Hematopoietic multipotent progenitor cell (in vitro differentiated cells): ENCODE data around the gene NUDT3. TPM values are rescaled to one million over a fixed set of nuclear protein-coding genes. Genes with fewer than 3 reads are reported as not detected.

ENCODE experiments used
- DNase-seq, 3 donors: peaks; one replicate each; pipeline ENCODE4 v3.0.0-alpha.2; 2011 to 2015; ENCODE audit warnings: low read depth in 2 of 3, low spot score in 2 of 3
- total RNA-seq: library from RNA; depleted of rRNA; stranded (reverse); fragments of >200 nt; gene quantifications from one replicate; pipeline ENCODE4 v1.2.3, GENCODE V29; 2012

The NUDT3 gene
- total RNA-seq, 1 donor = 28.3 TPM

DNA sequence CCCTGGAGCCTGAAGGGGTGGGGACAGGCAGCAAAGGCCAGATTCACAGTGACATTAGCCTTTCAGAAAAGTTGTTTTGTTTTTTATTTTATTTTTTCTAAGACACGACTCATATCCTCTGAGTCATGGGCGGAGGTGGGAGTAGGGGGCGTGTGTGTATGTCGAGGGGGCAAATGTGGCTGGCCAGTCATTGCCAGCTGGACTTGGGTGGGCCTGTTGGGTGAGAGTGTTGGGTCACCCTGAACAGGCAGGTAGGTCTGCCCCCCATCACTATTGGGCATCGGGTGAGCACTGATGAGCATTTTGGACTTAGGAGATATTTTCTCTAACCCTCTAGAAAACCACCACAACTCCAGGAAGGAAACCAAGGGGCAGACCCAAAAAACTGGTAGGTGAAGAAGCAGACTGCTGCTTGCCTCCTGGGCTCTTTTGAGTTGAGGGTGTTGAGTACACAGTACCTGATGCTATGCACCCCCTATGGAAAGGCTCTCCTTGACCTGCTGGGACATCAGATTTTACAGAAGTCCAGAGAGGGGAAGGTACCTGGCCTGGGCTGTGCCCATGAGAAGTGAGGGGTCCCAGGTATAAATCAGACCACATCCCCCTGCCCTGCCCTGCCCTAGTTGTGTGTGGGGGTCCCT is 149.2 kb downstream of the NUDT3 start:
- peak in 1 of 3 donors; percentile 56 for DNase-seq

DNA sequence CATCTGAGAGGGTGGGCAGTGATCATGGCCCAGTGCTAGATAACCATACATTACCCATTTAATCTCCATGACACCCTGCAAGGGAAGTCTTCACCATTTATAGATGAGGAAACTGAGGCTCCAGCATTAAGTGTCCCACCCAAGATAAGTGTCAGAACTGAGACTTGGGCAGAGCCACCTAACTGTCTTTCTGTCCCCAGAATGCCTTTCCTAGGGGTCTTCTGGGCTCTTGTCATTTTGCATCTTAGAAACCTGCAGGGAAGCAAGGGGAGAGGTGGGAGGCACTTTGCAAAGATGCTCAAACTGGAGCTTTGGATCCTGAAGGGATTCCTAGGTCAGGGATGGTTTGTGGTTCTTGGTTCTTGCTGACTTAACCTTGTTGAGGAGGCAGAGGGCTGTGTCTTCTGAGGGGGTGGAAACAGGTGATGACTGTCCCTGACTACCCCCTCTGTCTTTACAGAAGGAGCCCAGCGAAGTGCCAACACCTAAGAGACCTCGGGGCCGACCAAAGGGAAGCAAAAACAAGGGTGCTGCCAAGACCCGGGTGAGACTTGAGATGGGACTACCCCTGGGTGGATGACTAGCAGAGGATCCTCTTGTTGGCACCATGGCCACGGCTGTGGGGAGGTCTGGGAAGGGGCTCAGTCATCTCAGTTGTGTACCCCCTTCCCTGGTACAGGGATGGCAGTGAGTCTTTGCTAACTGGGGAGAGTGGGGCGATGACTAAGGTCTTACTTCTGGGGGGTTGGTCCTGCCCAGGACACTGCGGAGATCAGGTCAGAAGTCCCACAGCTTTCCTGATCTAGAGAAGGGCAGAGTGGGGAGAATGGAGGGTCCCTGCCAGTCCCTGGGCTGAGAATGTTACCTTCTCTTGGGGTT is 150.0 kb downstream of the NUDT3 start:
- no peak for DNase-seq

DNA sequence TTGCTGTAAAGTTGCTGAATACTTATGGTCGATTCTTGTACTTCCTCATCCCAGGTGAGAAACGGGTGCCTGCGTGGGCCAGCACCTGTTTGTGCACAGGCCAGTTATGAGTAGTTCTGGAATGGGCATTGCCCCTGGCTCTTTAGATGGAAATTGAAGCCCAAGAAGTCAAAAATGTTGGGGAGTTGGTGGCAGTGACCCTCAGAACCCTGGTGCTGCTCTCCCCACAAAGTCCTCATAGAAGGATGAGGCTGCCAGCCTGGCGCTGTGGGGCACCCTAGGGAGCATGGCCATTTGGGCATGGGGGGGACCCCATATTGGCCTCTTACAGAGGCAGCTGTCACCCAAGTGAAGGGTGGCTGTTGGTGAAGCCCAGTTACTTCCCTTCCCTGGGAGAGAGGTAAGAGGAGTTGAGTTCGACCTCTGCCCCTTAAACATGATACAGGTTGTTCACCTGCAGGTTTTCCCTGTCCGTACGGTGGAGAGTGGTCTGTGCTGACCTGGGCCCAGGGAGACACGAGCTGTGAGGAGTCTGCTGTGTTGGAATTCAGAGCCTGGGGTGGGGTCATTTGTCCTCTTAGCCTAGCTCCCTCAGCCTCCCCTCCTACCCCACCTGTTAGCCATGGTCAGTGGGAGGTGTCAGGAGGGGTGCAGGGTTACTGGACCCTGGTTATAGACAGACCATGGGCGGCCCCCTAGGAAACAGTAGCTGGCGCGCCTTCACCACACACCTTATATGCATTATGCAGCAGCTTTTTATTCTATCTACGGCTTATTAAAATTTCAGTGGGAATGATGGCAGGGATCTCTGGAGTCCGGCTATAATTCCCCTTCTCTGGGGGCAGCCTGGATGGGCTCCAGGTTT is 150.9 kb downstream of the NUDT3 start:
- DNase-seq = no peak

DNA sequence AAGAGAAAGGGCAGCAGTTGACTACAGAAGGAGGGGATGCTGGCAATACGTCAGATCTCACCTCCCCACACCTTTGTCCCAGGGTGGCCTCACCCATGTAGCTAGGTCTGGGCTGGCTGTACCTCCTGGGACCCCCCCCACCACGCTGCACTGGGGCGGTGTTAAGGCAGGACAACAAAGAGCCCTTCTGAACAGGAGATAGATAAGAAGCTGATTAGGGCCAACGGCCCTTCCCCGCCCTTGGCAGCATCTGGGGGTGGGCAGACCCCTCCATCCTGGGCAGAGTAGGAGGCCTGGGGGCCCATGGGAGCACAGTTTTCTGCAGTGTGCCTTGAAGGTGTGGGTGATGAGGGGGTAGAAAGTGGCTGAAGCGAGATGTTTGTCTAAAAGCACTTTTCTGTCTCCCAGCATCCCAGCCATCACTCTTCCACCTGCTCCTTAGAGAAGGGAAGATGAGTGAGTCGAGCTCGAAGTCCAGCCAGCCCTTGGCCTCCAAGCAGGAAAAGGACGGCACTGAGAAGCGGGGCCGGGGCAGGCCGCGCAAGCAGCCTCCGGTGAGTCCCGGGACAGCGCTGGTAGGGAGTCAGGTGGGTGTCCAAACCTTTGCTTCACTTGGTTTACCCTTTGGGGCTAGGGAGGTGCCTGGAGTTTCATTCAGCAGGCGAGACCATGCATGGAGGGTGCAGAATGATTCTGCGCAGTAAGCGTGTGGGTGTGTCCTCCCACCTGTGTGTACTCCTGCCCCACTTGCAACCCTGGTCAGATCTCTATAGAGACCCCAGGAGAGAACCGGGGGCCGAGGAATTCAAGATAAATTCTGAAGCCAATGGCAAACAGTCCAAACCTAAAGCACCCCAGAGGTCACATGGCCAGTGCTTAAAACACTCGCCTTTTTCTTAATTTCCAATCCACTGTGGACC is 151.9 kb downstream of the NUDT3 start:
- no peak for DNase-seq

DNA sequence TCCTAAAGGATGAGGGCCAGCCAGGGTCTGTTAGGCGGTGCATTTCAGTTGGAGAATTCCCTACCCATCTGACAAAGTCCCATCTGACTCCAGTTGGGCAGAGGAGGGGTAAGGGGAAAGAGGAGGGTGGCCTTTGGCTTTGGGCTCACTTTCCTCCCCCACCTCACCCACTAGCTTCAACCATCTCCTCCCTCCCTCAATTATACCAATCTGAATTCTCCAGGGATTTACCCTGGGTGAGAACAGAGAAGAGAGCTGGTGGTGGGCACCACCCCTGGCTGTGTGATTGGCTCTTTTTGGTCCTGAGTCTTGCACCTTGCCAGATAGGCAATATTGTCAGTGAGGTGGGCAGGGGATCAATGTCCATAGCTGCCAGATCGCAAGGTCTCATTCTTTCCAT is 152.6 kb downstream of the NUDT3 start:
- DNase-seq = no peak

DNA sequence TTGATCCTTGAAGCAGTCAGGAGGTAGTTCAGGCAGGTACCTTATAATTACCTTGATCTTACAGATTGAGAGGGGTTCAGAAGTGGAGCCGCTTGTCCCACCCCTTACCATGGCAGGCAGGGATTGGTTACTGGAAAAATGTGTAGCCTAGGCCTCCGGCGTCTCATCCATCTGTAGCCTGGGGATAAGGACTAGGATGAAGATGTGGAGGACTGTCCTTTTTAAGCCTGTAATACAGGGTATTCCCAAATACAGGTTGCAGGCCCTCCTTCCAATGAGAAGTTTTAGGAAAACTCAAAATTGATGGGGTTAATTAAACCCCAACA is 153.0 kb downstream of the NUDT3 start:
- no peak for DNase-seq

DNA sequence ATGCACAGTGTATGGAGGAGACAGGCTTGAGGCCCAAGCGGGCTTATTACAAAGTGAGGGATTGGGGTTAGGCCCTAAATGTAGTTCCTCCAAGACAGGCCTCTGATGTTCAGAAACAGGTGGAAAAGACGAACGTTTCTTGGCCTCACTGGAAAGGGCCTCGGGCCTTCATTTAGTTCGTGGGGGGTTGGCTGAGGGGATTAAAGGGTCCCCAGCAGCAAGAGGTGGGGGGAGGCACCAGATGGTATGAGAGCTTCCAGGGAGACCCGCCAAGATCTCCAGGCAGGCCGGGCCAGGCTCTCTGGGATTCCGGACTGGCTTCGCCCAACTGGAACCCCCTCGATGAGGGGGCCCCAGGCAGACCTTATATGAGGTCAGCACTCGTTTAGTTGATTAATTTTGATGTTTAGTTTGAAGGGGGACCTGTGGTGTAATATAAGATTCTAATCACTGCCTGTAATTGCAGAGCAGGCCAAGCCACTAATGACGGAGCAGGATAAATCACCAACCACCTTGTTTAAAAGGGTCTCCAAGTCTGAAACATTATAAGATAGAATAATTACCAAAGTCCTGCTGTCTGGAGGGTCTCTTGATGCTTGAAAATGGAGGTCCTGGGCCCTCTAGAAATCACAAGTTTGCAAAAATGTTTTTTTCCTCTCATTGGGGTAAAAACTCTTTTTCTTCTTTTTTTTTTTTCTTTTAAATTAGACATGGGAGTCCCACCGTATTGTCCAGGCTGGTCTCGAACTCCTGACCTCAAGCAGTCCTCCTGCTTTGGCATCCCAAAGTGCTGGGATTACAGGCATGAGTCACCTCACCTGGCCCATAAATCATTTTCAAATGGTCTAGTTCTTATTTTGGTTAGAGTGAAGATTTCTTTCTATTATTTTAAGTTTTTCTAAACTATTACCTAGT is 153.6 kb downstream of the NUDT3 start:
- no peak for DNase-seq

DNA sequence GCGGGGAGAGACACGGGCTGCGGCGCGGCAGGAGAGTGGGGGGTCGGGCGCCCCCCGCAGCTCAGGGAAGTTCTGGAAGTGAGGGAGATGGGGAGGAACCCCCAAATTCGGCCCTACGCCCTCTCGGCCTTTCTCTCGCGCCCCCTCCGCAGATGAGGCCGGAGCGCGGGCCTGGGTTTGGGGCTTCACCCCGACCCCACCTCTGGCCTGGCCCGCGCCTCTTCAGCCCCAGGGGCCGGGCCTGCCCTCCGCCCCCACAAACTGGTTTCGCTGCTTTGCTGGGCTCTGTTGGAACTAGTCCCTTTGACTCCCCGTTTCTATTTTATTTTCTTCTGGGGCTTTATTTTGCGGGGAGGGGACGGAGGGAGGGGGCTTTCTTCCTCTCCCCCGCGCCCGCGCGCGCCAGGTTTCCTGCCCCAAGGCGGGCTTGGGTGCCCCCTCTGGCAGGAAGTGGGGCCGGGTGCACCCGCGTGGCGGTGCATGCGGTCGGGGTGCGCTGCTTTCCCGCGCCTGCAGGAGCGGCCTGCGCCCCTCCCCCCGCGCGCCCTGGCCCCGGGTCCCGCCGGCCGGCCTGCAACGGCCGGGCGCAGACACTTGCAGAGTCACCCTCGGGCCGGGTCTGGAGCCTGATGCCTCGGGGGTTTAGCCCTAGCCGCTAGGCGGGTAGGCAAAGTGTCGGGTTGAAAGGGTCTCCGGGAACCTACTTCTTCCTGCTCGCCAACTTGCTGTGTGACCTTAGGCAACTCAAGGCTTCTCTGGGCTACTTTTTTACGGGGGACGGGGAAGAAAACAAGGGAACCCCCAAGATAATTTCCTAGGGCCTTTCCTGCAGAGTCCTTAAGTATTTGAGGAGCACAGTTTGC is 154.5 kb downstream of the NUDT3 start:
- DNase-seq = peak; percentile 44 to 81 (median 81)

DNA sequence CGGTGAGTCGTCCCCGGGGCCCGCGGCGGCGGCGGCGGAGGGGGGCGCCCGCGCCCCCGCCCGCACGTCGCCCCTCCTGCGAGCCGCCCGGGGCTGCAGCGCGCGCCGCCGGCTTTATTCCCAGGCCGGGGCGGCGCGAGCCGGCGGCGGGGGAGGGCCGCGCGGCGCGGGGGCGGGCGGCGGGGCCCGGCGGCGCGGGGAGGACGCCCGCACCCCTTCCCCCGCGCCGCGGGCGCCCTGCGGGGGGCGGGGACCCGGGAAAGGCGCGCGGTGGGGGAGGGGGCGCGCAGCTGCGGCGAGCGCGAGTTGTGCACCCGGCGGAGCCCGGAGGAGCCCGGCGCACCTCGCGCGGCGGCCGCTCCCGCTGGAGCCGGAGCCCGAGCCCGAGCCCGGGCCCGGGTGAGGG is 155.2 kb downstream of the NUDT3 start:
- DNase-seq = no peak

DNA sequence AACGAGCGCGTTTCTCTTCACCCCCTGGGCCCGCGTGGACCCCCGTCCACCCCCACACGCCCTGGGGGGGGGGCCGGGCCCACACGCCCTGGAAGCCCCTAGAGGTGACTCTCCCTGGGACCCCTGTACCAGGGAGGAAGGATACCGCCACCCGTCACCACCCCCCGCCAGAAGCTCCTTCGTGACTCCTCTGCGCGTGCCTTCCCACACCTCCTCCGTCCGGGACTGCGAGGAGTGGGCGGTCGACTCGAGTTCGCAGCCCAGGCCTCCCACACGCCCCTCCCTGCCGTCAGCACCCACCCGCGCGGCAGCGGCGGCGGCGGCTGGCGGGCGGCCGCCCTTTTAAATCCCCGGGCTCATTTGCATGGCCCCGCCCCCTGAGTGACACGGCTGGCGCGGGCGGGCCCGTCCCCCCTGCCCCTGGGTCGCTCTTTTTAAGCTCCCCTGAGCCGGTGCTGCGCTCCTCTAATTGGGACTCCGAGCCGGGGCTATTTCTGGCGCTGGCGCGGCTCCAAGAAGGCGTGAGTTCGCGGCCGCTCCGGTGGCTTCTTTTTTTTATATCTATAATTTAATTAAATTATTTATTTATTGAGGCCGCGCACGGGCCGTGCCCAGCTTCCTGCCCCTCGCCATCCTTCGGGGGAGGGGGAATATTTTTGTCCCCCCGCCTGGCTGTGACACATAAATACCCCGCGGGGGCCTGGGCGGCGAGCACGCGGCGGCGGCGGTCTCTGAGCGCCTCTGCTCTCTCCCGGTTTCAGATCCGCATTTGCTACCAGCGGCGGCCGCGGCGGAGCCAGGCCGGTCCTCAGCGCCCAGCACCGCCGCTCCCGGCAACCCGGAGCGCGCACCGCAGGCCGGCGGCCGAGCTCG is 155.8 kb downstream of the NUDT3 start, which contains the start of gene HMGA1:
HMGA1 (plus strand) TSS at position 431 of the 873 bp plus-strand sequence. CDS start 3,908 bp downstream, outside the sequence.
- peak; percentile 80 to 95 (median 90) for DNase-seq

DNA sequence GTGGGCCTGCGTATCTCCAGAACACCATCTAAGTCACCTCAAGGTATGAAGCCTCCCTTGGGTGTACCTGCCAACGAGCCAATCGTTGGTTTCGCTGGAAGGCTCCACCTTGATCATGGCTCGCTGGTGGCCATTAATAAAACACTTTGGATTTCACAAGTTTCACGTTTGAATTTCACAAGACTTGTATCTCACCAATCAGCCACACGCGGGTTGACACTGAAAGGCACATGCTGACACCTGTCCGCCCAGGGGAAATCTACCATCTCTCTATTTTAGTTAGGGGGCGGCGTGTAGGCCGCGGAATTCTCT is 156.4 kb downstream of the NUDT3 start:
- DNase-seq = peak in 2 of 3 donors; percentile 37 to 52

DNA sequence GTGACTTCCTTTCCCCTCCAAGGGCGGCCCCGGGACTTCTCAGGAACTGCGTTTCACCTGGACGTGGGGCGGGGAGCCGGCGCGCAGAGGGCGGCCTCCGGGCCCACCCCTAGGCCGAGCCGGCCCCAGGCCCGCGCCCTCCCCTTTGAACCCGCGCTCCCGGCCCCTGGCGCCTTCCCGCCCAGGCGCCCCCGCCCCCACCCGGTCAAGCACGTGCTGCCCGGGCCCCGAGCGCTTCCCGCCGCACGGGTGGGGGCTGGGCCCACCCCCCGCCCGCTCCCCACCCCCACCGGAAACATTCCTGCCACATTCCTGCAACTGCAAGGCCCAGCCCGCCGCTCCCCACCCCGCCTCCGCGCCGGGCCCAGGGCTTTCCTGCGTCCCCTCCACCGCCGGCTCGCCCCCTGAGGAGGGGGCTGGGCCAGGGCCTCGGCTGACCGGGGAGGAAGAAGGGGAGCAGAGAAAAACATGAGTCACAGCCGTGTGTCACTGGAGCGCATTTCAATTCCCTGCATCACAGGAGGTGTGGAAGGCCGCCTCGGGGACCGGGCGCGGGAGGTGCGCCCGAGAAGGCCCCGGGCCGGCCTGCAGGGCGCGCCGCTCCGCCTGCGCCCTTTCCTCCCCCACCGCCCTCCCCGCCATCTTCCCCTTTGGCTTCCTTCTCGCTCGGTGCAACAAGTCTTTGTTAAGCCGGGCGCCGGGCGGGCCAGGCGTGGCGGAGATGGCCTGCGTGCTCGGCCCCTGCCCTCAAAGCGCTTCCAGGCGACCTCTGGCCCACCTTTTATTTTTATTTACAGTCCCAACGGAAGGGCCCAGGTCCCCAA is 156.9 kb downstream of the NUDT3 start:
- DNase-seq = peak; percentile 55 to 89 (median 77)

DNA sequence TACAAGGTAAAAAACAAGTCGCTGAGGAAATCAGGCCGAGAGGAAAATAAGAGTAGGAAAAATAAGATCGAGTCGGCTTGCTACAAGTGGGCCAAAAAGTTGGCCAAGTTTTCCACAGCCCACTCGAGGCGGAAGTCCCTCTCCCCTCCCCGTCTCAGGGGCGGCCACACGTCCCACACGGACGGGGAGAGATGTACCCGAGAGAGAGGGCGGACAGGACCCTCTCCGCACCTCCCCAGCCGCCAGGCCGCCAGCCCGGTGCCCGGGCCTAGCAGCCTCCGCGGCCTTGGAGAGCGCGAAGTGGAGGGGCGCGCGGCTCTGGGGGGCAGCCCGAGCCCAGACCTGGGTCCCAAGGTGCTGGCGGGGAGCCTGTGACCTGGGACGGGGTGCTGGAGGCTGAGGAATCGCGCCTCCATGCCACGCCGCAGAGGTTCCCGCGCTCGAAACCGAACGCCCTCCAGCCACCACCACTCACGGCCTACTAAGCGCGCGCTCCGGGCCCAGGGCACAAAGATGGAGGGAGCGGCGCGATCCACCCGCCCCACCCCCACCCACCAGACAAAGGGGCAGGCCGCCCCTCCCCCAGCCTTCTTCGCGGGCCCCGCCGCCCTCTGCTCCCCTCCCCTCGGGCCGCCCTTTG is 157.7 kb downstream of the NUDT3 start:
- DNase-seq = no peak

DNA sequence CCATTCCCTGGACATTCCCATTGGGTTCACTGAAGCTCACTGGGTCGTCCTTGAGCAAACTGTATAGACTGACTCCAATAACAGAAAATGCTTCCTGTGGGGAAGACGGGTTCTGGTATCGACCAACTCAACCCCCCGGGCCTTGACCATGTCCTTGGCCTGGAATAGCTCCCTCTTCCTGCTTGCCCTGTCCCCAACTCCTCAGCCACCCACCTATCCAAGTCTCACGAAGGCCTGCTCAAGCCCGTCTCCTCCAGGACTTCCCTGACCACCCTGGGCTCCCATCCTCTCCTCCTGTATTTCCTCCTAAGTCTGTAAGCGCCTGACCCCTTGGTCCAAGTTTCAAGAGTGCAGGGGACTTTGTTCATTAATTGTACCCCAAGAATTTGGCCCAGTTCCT is 158.6 kb downstream of the NUDT3 start:
- no peak for DNase-seq

DNA sequence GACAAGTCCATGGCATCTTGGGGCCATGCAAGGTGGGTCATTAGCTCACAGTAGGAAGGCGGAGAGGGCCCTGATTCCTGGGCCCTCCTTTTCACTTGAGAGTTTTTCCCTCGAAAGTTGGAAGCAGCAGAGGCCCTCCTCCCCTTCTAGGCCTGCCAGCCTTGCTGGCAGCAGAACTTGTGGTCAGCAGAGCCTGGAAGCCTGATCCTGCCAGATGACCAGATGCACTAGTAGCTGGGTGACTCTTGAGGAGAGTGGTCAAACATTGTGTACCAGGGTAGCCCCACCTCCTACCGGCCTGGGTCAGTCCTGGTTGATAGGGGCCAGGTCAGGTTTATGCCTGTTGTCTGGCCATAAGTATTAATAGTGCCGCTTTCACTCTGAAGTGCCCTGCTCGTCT is 159.6 kb downstream of the NUDT3 start:
- no peak for DNase-seq
